KOPT-K1 (cell line): ENCODE measurements around the gene ZNF701.
"Not testable (repeated sequence)": the region's sequence is repeated elsewhere in the genome, so short reads cannot be mapped to it uniquely, and the experiment has no call there.

Experiments
- H3K27ac ChIP-seq: fragments of 200-600 bp; sonication (generic); 2 replicates; pipeline ENCODE4 v1.5.1; 2016; ENCODE audit warnings: antibody characterized with exemption, mild to moderate bottlenecking, low read depth, low read length; ENCODE audit not compliant: poor library complexity, severe bottlenecking
- H3K36me3 ChIP-seq: fragments of 200-600 bp; sonication (generic); 2 replicates; pipeline ENCODE4 v1.5.1; 2017; ENCODE audit warnings: antibody characterized with exemption, mild to moderate bottlenecking, low read length, moderate library complexity; ENCODE audit not compliant: insufficient read depth
- H3K9me3 ChIP-seq: fragments of 200-600 bp; sonication (generic); 2 replicates; pipeline ENCODE4 v1.5.1; 2017; ENCODE audit warnings: antibody characterized with exemption, low read length, mild to moderate bottlenecking; ENCODE audit not compliant: insufficient read depth, poor library complexity, severe bottlenecking

ZNF701 gene

GRCh38 chr19:52570000-52570861 lies at the start of gene ZNF701:
Gene ZNF701 (plus strand): TSS chr19:52570287. CDS start chr19:52574148, 3,861 bp downstream.
- Histone ChIP-seq H3K27ac (peak within 1 kb of the TSS; percentile 94), H3K9me3 (peaks cover 18% of the 10 kb centered on the region)

GRCh38 chr19:52522551-52522950 lies 47.5 kb upstream of the ZNF701 start:
- Histone ChIP-seq H3K27ac (no peak overlapping the region), H3K9me3 (peaks cover 17% of the 10 kb centered on the region), H3K36me3 (no peaks in the 10 kb centered on the region)

More at GRCh38 chr19:52570000-52570861, at the start of gene ZNF701:
- H3K36me3 ChIP-seq: peaks cover 45% of the 10 kb centered on the region

DNA sequence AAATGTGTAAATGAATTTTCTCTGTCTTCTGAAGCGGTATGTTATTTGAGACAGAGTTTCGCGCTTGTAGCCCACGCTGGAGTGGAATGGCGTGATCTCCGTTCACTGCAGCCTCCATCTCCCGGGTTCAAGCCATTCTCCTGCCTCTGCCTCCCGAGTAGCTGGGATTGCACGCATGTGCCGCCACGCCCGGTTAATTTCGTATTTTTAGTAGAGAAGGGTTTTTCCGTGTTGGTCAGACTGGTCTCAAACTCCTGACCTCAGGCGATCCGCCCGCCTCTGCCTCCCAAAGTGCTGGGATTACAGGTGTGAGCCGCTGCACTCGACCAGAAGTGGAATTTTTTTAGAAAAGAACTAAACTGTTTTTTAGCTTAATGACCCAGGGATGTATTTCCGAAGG lies 46.0 kb upstream of the ZNF701 start:
- peaks cover 13% of the 10 kb centered on the region for H3K9me3 ChIP-seq
- no peaks in the 10 kb centered on the region for H3K36me3 ChIP-seq
- H3K27ac ChIP-seq: no peak overlapping the region

DNA sequence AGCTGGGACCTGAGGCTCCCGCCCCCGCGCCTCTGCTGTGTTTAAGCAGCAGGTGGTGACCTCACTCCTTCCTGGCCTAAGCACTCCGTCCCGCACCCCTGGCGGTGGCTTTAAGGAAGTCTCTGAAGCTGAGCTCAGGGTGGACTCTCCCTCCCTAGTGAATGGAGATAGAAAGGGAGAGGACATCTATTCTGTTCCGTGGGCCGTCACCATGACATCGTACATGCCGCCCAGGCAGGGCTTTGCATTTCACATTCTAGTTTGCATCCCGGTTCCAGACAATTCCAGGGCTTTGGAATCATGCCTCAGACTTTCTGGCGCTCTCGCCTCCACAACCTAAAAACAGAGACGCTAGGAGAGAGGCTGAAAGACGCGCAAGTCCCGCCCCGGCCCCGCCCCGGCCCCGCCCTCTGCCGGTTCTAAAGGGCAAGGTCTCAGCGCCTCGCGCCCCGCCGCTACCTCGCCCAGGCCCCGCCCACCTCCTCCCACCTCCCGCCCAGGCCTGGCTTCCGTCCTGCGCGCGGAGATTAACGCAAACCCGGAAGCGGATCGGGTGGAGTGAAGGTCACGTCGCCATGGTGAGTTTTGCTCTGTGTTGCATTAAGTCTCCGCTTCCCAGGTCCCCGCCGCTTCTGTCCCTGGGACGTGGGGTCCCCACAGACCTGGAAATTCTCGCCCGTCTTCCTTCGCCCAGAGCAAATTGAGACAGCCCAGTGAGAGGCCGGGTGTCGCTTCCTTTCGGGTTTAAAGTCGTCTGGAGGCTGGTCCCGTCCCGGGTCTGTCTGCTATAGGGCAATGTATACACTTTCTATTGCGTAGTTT lies 42.7 kb upstream of the ZNF701 start, which contains the start of gene ZNF808:
Gene ZNF808, plus strand, starts transcription at position 535 of the 822 bp plus-strand sequence. CDS start 15,617 bp downstream, outside the sequence.
- peak within 1 kb of the TSS; percentile 84 for H3K27ac ChIP-seq
- peaks cover 10% of the 10 kb centered on the region for H3K9me3 ChIP-seq
- no peaks in the 10 kb centered on the region; the same call in 1 of the 2 replicates for H3K36me3 ChIP-seq

GRCh38 chr19:52527956-52528351 lies 42.1 kb upstream of the ZNF701 start:
- Histone ChIP-seq H3K9me3 (peaks cover 4% of the 10 kb centered on the region), H3K27ac (peak overlapping the region; percentile 84), H3K36me3 (peaks cover 3% of the 10 kb centered on the region; the same call in 1 of the 2 replicates)

DNA sequence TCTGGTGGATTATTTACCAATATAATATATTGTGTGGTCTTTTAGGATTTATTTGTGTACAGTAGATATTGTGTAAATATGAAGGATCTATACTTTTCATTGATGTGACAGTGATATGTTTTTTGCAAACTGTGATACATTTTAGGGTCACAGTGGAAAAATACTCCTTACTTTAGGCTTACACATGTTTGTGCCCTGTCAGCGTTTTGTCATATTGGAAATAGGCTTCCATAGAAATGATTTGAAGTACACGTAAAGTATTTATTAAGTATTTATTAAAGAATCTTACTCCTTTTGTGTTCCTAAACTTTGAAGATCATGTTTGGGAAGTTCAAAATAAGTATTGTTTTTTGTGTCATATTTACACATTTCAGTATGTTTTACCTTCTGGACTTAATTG lies 37.6 kb upstream of the ZNF701 start:
- Histone ChIP-seq H3K27ac (no peak overlapping the region), H3K9me3 (no peaks in the 10 kb centered on the region), H3K36me3 (peaks cover 16% of the 10 kb centered on the region)

GRCh38 chr19:52533901-52534300 lies 36.2 kb upstream of the ZNF701 start:
- no peaks in the 10 kb centered on the region for H3K9me3 ChIP-seq
- H3K27ac ChIP-seq: no peak overlapping the region
- peaks cover 16% of the 10 kb centered on the region for H3K36me3 ChIP-seq

DNA sequence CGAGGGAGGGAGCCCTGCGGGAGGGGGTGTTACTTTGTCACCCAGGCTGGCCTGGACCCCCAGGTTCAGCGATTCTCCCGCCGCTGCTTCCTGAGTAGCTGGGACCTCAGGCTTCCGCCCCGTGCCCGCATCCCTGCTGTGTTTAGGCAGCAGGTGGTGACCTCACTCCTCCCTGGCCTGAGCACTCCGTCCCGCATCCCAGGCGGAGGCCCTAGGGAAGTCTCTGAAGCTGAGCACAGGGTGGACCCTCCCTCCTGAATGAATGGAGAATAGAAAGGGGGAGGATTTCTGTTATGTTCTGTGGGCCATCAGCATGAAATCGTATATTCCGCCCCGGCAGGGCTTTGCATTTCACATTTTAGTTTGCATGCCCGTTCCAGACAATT lies 34.7 kb upstream of the ZNF701 start:
- Histone ChIP-seq H3K27ac (peak overlapping the region; percentile 88), H3K36me3 (peaks cover 30% of the 10 kb centered on the region)

GRCh38 chr19:52535771-52536447 lies 34.2 kb upstream of the ZNF701 start:
- H3K27ac ChIP-seq: peak overlapping the region; percentile 88
- H3K9me3 ChIP-seq: peaks cover 5% of the 10 kb centered on the region
- H3K36me3 ChIP-seq: peaks cover 36% of the 10 kb centered on the region

More for the DNA sequence above, 34.7 kb upstream of the ZNF701 start:
- H3K9me3 ChIP-seq: not testable (repeated sequence)

DNA sequence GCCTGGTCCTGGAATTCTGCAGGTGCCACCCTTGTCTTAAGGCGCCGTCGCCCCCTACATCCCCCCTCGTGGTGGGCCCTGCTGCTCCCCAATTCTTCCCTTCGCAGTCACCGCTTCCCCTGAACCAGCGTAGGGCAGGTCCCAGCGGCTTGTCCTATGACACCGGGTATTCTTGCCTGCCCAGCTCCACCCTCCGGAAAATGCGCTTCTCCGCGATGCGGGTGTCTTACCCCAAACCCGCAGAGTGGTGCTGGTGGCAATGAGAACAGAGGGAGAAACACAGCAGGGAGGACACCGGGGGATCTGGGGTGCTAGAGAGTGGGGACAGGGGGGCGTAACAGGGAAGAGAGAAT lies 33.7 kb upstream of the ZNF701 start:
- Histone ChIP-seq H3K36me3 (peaks cover 41% of the 10 kb centered on the region), H3K9me3 (peaks cover 7% of the 10 kb centered on the region), H3K27ac (peak overlapping the region; percentile 88)

DNA sequence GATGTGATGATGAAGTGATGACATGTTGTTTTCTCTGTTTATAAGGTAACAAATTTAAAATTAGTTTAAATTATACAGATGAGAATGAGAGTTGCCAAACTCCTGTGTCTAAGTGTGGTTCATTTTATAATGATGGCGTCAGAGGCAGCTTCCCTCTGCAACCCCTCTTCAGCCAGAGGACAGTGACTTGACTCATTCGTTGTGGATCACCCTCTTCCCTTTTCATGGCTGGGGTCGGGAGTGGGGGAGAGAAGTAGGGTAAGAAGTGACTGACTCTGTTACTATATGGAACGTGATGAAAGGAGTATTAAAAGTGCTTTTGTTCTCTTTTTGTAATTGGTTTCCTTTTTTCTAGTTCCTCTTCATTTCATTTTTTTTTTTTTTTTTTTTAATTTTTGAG lies 31.3 kb upstream of the ZNF701 start:
- H3K9me3 ChIP-seq, H3K27ac ChIP-seq: not testable (repeated sequence)
- peaks cover 48% of the 10 kb centered on the region for H3K36me3 ChIP-seq

GRCh38 chr19:52541176-52541575 lies 28.9 kb upstream of the ZNF701 start:
- H3K9me3 ChIP-seq: peaks cover 15% of the 10 kb centered on the region
- peaks cover 67% of the 10 kb centered on the region for H3K36me3 ChIP-seq
- not testable (repeated sequence) for H3K27ac ChIP-seq

GRCh38 chr19:52541608-52542007 lies 28.5 kb upstream of the ZNF701 start:
- Histone ChIP-seq H3K9me3 (peaks cover 19% of the 10 kb centered on the region), H3K27ac (no peak overlapping the region), H3K36me3 (peaks cover 71% of the 10 kb centered on the region)

DNA sequence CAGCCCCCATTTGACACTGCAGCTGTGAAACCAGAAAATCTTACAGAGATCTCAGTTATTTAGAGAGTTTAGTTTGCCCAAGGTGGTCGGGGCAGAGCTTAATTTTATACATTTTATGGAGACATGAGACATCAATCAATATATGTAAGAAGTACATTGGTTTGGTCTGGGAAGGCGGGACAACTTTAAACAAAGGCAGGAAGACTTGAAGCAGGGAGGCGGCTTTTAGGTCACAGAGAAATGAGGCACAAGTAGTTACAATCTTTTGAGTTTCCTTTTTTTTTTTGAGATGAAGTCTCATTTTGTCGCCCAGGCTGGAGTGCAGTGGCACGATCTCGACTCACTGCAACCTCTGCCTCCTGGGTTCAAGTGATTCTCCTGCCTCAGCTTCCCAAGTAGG lies 27.5 kb upstream of the ZNF701 start:
- Histone ChIP-seq H3K27ac (peak overlapping the region; percentile 31), H3K36me3 (peaks cover 80% of the 10 kb centered on the region), H3K9me3 (peaks cover 28% of the 10 kb centered on the region)
